ENCODE data around the gene SOBP.

DNA sequence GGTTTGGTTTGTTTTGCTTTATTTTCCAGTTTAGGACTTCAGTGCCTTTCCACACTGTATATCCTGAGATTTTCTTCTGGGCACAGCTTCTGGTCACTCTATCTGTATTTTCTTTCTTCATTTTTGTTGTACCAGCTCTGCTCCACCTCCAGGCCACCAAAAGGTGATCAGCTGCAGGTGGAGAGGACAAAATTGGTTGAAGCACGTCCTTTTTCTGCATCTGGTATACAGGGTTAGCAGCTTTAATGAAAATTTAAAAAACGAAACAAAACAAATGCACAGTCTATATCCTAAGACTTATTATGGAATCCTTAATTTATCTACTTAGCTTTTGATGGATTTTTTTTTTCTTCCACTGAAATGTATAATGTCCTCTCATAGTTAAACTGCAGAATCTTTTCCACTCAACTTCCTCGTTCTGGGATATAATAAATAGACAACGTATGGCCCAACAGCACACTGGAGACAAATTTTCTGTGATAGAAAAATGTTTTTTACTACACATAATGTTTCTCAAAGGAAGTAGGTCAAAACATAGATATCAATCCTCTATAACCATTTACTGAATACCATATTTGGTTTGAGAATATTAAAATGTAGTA, 10.7 kb upstream of the SOBP start:
- TF ChIP-seq ZNF274 (IDR thresholded peaks at IDR 0.05; ENCODE audit: low read depth, low read length): no peak
- TF ChIP-seq SUZ12 (IDR thresholded peaks at IDR 0.05; ENCODE audit: extremely low read depth, insufficient read depth, insufficient read length): no peak
- no peak for TF ChIP-seq YY1 (IDR thresholded peaks at IDR 0.05; ENCODE audit: insufficient read depth, insufficient read length)
